Breast epithelium (tissue), 3 donors: Measurements from ENCODE around the gene OPCML.

Experiments used
- CTCF ChIP-seq, 3 donors: fragments of 450-650 bp; IDR thresholded peaks; one replicate each; pipeline ENCODE4 v1.5.1; 2016 to 2017; ENCODE audit warnings: antibody characterized with exemption in 3 of 3, mild to moderate bottlenecking in 3 of 3, moderate library complexity in 3 of 3
- POLR2A ChIP-seq: fragments of 450-650 bp; IDR thresholded peaks from one replicate; pipeline ENCODE4 v1.6.1; 2016; ENCODE audit warnings: antibody characterized with exemption, mild to moderate bottlenecking, moderate library complexity

GRCh38 chr11:133524488-133524887 is 7.8 kb downstream of the OPCML start:
- TF ChIP-seq CTCF (IDR thresholded peaks at IDR 0.05) = no peak
- no peak for TF ChIP-seq POLR2A
